D721Med (cell line): ENCODE results near the gene PTPRF.

ENCODE experiments used
- DNase-seq: peaks from one replicate; pipeline ENCODE4 v3.0.0; 2011; ENCODE audit warnings: low spot score; ENCODE audit not compliant: insufficient read length
- FAIRE-seq: peaks from 2 replicates; lab custom pipeline; 2011; peaks lifted over from hg19 to GRCh38; lab: Jason Lieb, UNC
- TF ChIP-seq, protein P1 (sequence below): IDR thresholded peaks from 2 replicates; pipeline ENCODE4 v1.5.1; 2012; ENCODE audit warnings: mild to moderate bottlenecking, control low read depth; ENCODE audit not compliant: insufficient read depth; ENCODE audit errors: missing control alignments

PTPRF gene

DNA sequence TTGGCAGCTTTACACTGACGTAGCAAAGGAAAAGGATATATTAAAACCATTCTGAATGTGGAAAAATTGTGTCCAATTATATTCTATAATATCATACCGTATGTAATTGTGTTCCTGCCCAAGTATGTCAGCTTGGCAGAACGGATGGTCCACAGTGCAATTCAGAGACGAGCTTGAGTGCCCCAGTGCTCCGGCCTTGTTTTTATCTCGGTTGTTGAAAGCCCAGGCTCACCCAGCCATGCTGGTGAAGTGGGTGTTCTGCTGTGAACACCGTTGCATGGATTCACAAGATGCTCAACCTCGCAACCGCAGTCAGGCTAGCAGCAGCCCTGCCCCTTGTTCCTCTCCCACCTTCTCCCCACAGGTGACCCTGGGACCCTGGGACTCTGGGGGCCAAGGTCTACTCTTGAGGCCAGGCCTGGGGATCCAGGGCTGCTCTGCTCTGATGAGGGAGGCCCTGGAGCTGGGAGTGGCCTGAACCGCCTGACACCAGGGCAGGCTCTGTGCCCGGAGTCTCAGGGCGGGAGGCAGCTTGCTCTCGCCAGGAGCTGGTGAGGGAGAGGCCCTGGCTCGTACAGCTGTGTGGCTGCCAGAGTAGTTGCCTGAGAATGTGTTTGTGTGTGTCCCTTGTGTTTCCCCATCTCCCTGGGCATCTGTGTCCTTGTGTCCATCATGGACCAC, 11.2 kb downstream of the PTPRF start:
- TF ChIP-seq, protein P1, sequence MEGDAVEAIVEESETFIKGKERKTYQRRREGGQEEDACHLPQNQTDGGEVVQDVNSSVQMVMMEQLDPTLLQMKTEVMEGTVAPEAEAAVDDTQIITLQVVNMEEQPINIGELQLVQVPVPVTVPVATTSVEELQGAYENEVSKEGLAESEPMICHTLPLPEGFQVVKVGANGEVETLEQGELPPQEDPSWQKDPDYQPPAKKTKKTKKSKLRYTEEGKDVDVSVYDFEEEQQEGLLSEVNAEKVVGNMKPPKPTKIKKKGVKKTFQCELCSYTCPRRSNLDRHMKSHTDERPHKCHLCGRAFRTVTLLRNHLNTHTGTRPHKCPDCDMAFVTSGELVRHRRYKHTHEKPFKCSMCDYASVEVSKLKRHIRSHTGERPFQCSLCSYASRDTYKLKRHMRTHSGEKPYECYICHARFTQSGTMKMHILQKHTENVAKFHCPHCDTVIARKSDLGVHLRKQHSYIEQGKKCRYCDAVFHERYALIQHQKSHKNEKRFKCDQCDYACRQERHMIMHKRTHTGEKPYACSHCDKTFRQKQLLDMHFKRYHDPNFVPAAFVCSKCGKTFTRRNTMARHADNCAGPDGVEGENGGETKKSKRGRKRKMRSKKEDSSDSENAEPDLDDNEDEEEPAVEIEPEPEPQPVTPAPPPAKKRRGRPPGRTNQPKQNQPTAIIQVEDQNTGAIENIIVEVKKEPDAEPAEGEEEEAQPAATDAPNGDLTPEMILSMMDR = no peak
- DNase-seq = no peak
- FAIRE-seq = no peak

DNA sequence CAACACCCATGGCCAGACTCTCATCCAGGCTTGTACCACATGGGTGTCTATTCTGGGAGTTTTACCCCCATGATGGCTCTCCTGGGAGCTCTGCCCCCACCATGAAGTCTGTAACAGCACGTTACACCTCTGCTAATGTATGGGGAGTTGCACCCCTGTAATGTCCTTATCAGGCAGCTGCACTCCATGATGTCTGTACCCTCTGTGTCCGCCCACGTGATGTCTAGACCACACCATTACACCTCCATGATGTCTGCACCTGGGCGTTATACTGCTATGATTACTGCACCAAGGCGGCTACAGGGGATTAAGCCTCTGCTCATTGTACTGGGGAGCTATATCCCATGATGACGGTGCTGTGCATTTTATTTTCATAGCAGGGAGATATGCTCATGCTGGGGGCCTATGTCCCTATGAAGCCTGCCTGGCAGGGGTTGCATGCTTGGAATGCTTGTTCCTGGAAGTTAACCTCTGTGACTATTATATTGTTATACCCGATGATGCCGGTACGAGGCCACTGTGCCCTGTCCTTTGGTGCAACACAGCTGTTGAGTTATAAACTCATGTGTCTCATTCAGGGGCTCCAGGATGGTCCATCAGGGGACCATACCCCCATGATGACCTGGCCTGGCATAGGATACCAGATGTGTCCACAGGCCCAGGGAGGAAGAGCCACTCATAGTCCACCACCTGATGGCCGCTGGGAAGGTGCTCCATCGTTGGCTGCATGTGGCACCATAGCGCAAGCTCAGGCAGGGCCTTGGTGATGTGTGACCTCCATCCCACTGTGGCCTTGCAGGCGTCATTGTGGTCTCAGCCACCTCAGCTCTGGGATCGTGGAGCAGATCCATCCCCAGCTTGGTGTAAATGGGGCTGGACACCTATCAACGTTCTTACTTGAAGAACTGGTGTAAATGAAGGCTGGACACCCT, 12.1 kb downstream of the PTPRF start:
- TF ChIP-seq, protein P1 = no peak
- no peak for FAIRE-seq
- DNase-seq = no peak

DNA sequence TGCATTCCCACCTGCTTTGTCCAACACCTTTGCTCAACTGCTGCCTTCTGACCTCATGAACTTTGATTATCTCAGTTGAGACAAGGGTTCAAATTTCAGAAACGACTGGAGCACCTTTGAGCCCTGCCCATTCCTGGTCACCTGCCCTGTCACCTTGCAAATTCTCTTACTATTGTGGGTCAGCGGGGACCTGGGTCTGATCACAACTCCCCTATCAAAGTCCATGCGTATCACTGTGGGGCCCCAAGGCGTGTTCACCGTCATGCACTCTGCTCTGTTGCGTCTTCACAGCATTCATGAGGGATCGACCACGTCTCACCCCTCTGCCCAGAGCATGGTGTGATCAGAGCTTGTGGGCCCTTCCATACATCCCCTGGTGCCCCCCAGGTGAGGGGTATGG, 12.9 kb downstream of the PTPRF start:
- no peak for DNase-seq
- FAIRE-seq = no peak
- TF ChIP-seq, protein P1 = no peak

DNA sequence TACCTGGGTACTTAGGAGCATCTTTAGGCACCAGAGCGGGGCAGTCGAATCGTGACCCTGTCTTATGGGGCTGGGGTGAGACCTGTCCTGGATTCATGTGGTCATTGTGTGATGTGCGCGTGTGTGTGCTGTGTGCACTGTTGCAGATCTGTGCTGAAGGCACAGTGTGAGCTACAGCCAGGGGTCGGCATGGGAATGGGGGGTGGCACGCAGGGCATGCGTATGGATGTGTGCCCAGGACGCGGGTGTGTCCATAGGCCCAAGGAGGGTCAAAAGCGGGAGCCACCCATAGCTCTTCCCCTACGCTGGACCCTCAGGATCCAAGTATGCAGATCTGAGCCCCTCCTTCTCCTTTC, 14.6 kb downstream of the PTPRF start:
- DNase-seq (no peak), FAIRE-seq (no peak)
- TF ChIP-seq, protein P1 = no peak

DNA sequence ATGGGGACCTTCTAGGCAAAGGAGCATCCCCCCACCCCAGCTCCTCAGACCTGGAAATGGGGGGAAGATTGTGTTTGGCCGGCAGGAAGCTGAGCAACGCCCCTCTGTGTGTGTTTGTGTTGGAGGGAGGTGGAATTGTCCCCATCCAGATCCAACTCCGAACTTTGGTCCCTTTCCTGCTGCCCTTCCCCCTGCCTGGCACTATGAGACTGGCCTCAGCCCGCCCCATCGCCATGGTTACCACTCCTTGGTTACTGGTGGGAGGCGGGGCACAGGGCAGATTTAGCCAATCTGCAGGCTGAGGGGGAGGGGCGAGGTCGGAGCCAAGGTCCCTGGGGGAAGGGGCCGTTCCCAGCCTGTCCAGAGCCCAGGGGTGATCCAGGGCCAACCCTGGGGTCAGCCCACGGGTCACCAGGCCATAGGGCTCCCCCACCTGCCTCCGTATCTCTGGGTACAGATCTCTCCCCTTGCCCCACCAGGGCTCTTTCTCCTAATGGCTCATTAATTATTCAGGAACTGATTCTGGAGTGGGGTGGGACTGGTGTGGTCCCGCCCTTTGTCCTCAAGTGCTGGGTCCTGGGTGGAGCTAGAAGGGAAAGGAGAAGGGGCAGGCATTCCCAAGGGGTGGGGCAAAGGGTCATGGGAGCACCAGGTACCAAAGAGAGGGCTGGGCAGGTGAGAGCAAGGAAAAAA, 15.2 kb downstream of the PTPRF start:
- FAIRE-seq = no peak

DNA sequence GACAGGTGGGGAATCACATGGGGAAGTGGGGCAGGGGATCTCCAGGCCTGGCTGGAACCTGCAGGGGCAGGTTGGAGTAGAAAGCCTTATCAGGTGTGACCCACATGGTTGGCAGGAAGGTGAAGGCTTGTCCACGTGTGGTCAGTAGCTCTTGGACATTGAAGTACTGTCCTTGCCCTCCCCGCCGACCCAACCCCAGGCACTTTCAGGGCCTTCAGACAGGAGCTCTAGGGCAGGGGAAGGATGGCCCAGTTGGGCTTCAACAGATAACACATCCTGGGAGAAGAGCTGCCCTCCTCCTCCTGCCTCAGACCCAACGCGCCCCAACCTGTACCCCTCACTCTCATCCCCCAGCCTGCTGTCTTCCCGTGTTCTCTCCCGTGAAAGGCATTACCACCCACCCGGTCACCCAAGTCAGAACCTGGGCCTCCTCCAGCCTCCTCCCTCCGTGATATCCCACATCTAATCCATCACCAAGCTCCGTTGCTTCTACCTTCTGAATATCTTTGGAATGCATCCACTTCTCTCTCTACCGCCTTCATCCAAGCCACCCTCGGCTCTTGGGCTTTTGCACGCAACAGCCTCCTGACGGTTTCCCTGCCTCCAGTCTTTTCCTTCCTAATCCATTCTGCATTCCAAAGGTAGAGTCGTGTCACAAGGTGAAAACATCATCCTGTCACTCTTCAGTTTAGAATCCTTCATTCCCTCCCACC, 15.9 kb downstream of the PTPRF start:
- FAIRE-seq (no peak), DNase-seq (no peak)
- TF ChIP-seq, protein P1 = no peak

More for the DNA sequence above, 15.2 kb downstream of the PTPRF start:
- TF ChIP-seq, protein P1 = no peak
- no peak for DNase-seq
